HepG2 (cell line): ENCODE data around the gene DTD2. TPM values are rescaled to one million over a fixed set of nuclear protein-coding genes. Genes with fewer than 3 reads are reported as not detected.

Source experiments
- ATAC-seq: fragments of 200-7000 bp; cut with Tn5 transposase; 3 replicates; pipeline ENCODE4 v1.9.1; 2020; ENCODE audit warnings: mild to moderate bottlenecking, moderate library complexity
- BruUV-seq: library from RNA; stranded (reverse); fragments of 400-500 nt; replicated peaks from 2 replicates; lab custom pipeline; 2021; lab: Mats Ljungman, UMichigan
- CTCF ChIA-PET: fragments of 300-600 bp; formaldehyde crosslinking; extraction: SDS; loops from one replicate; lab custom pipeline; 2021; ENCODE audit warnings: low total read pairs, inconsistent platforms, low intra/inter-chr PET ratio; lab: Yijun Ruan, JAX
- POLR2A ChIA-PET: fragments of 350-600 bp; sonication (Branson Sonifier 250); formaldehyde crosslinking; loops from one replicate; lab custom pipeline; 2020; ENCODE audit warnings: antibody characterized with exemption, inconsistent platforms; lab: Yijun Ruan, JAX
- DNase-seq: peaks from one replicate; pipeline ENCODE4 v3.0.0-alpha.2; 2015; ENCODE audit warnings: low spot score
- FAIRE-seq: peaks from 3 replicates; lab custom pipeline; 2011; peaks lifted over from hg19 to GRCh38; lab: Jason Lieb, UNC
- H2AFZ ChIP-seq: one replicate; pipeline ENCODE4 v1.6.1; 2011; ENCODE audit warnings: low read length, inconsistent platforms
- H3K27ac ChIP-seq: fragments of 300-600 bp; 3 replicates; pipeline ENCODE4 v1.8.0; 2011; ENCODE audit warnings: mixed run types, mild to moderate bottlenecking, mixed read lengths, low read length, inconsistent platforms; ENCODE audit not compliant: insufficient read depth; ENCODE audit errors: extremely low read length
- H3K27me3 ChIP-seq, 2 experiments: fragments of 200-600 bp in 1 of 2; 2 replicates in 1 of 2; 3 replicates in 1 of 2; pipeline versions ENCODE4 v1.6.0 to v1.8.0; 2011; ENCODE audit warnings: low read length in 2 of 2, mild to moderate bottlenecking in 2 of 2, moderate library complexity in 2 of 2, inconsistent platforms in 1 of 2; ENCODE audit not compliant: insufficient read depth in 2 of 2, control insufficient read depth in 1 of 2
- H3K36me3 ChIP-seq, 2 experiments: fragments of 200-600 bp in 1 of 2; replicated peaks in 1 of 2; 2 replicates in 1 of 2; 3 replicates in 1 of 2; pipeline versions ENCODE4 v1.5.1 to v1.8.0; 2011; ENCODE audit warnings: low read length in 2 of 2, inconsistent platforms in 1 of 2; ENCODE audit not compliant: insufficient read depth in 2 of 2, control insufficient read depth in 1 of 2
- H3K4me1 ChIP-seq: 2 replicates; pipeline ENCODE4 v1.5.1; 2012; ENCODE audit warnings: low read length, inconsistent platforms; ENCODE audit not compliant: insufficient read depth
- H3K4me2 ChIP-seq: 2 replicates; pipeline ENCODE4 v1.6.0; 2011; ENCODE audit warnings: low read depth, low read length, inconsistent platforms
- H3K4me3 ChIP-seq, 3 experiments: fragments of 200-600 bp in 1 of 3; sonication (generic), shearing (Covaris generic) in 1 of 3; replicated peaks in 1 of 3; 2 replicates each; pipeline ENCODE4 v1.5.1; 2011 to 2016; ENCODE audit warnings: low read length in 3 of 3, inconsistent platforms in 2 of 3, low read depth in 2 of 3, mild to moderate bottlenecking in 2 of 3, control low read depth in 1 of 3, mixed read lengths in 1 of 3; ENCODE audit not compliant: insufficient read depth in 1 of 3
- H3K79me2 ChIP-seq: one replicate; pipeline ENCODE4 v1.6.1; 2011; ENCODE audit warnings: low read length, inconsistent platforms; ENCODE audit not compliant: insufficient read depth
- H3K9ac ChIP-seq: 2 replicates; pipeline ENCODE4 v1.6.0; 2011; ENCODE audit warnings: mild to moderate bottlenecking, low read depth, low read length, inconsistent platforms; ENCODE audit not compliant: insufficient read depth
- H3K9me3 ChIP-seq: 2 replicates; pipeline ENCODE4 v1.5.1; 2012; ENCODE audit warnings: mild to moderate bottlenecking, low read length
- H4K20me1 ChIP-seq: 2 replicates; pipeline ENCODE4 v1.6.0; 2011; ENCODE audit warnings: inconsistent platforms, mild to moderate bottlenecking, low read length, moderate library complexity; ENCODE audit not compliant: insufficient read depth
- CREM ChIP-seq, 2 experiments: sonication (generic) in 1 of 2; formaldehyde crosslinking in 1 of 2; IDR thresholded peaks; 2 replicates each; pipeline versions ENCODE4 v1.4.0 to v1.6.1; 2016 to 2020; ENCODE audit warnings: antibody characterized with exemption in 1 of 2, mild to moderate bottlenecking in 1 of 2, missing genetic modification reagents in 1 of 2
- NFIC ChIP-seq: IDR thresholded peaks from 2 replicates; pipeline ENCODE4 v1.6.1; 2012; ENCODE audit warnings: mild to moderate bottlenecking, low read length, inconsistent platforms
- PAF1 ChIP-seq: IDR thresholded peaks from 2 replicates; pipeline ENCODE4 v1.6.1; 2016; ENCODE audit warnings: missing genetic modification reagents, missing compliant biosample characterization
- RFX5 ChIP-seq: IDR thresholded peaks from 2 replicates; pipeline ENCODE4 v1.6.1; 2011; ENCODE audit warnings: low read depth, low read length, improper control_type of control experiment
- SMAD9 ChIP-seq: sonication (generic); formaldehyde crosslinking; IDR thresholded peaks from 2 replicates; pipeline ENCODE4 v1.5.1; 2020; ENCODE audit warnings: mild to moderate bottlenecking, missing genetic modification reagents
- SMC3 ChIP-seq: IDR thresholded peaks from 2 replicates; pipeline ENCODE4 v1.6.1; 2011; ENCODE audit warnings: low read length, improper control_type of control experiment
- WIZ ChIP-seq: sonication (generic); formaldehyde crosslinking; IDR thresholded peaks from 2 replicates; pipeline ENCODE4 v1.5.1; 2020; ENCODE audit warnings: mild to moderate bottlenecking, missing genetic modification reagents
- ZKSCAN5 ChIP-seq: sonication (generic); formaldehyde crosslinking; IDR thresholded peaks from 2 replicates; pipeline ENCODE4 v1.5.1; 2020; ENCODE audit warnings: mild to moderate bottlenecking, missing genetic modification reagents
- ZNF3 ChIP-seq: IDR thresholded peaks from 2 replicates; pipeline ENCODE4 v1.7.0; 2017; ENCODE audit warnings: inconsistent platforms
- ZNF331 ChIP-seq: sonication (generic); formaldehyde crosslinking; IDR thresholded peaks from 2 replicates; pipeline ENCODE4 v1.4.0; 2020; ENCODE audit warnings: missing genetic modification reagents
- ZNF776 ChIP-seq: sonication (generic); formaldehyde crosslinking; IDR thresholded peaks from 2 replicates; pipeline ENCODE4 v1.4.0; 2020; ENCODE audit warnings: mild to moderate bottlenecking, missing genetic modification reagents
- in situ Hi-C: cut with HindIII; loops from 2 replicates; pipeline ENCODE4 v1.10.0; 2017; ENCODE audit warnings: low pct_unique_long_range_greater_than_20kb; ENCODE audit not compliant: extremely low pct_ligation_motif_present
- intact Hi-C: fragments of 100-400 bp; cut with micrococcal nuclease; formaldehyde crosslinking; loops from one replicate; pipeline ENCODE4 v1.10.0; 2022; ENCODE audit not compliant: unreplicated experiment
- polyA plus RNA-seq, 8 experiments: library from polyadenylated mRNA; depleted of rRNA in 3 of 8; stranded (reverse) in 7 of 8; unstranded in 1 of 8; fragments of >200 nt; fragmentation: Illumina TruSeq in 4 of 8; extraction: Trizol in 4 of 8; gene quantifications; 2 replicates each; pipeline versions ENCODE4 v1.2.1 to v1.2.3, GENCODE V29; 2011 to 2016; ENCODE audit warnings: low read depth in 4 of 8, missing spikeins in 1 of 8, mixed read lengths in 1 of 8; ENCODE audit not compliant: insufficient read depth in 1 of 8
- total RNA-seq, 5 experiments: library from RNA; depleted of rRNA; stranded (reverse); fragments of >200 nt; fragmentation: Illumina TruSeq; extraction: Trizol; gene quantifications; 2 replicates each; pipeline ENCODE4 v1.2.3, GENCODE V29; 2016; ENCODE audit warnings: low read depth in 1 of 5
- TF ChIP-seq, protein P1 (sequence below): sonication (generic); formaldehyde crosslinking; IDR thresholded peaks from 2 replicates; pipeline ENCODE4 v1.5.0; 2020; ENCODE audit warnings: mild to moderate bottlenecking, missing genetic modification reagents
- TF ChIP-seq, protein P2 (sequence below): fragments of 450-650 bp; IDR thresholded peaks from 2 replicates; pipeline ENCODE4 v1.6.1; 2016

The DTD2 gene
- total and polyA plus RNA-seq, 2 of the 13 experiments (the other 11 are each of a cell fraction or from before 2014, with no cell fraction given), result 22.3 to 49.8 TPM

DNA sequence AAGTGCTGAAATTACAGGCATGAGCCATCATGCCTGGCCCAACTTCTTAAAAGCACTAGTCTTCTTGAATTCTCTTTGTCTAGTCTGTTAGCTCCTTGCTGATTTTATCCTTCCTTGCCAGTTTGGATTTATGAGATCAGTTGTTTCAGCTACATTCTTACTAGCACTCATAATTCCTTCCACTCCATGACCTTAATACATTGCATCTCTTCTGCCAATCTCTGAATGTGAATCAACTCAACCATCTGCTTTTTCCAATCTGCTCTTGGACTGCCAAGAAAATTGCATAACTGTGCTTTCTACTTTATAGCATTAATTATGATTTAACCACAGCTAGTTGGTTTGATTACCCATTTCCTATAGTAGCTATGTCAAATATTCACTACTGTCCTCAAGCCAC, 22.0 kb downstream of the DTD2 start:
- BruUV-seq, result no TSS peak
- Histone ChIP-seq H3K4me1 (peaks cover 8% of the 10 kb centered on the region; the same call in 1 of the 2 replicates), H3K9ac (no peak overlapping the region), H3K9me3 (no peaks in the 10 kb centered on the region), H3K27me3 (no peaks in the 10 kb centered on the region), H2AFZ (no peak overlapping the region), H4K20me1 (no peaks in the 10 kb centered on the region), H3K4me2 (no peak overlapping the region), H3K36me3 (no peaks in the 10 kb centered on the region), H3K4me3 (no peak overlapping the region), H3K79me2 (no peaks in the 10 kb centered on the region), H3K27ac (no peak overlapping the region)
- in situ Hi-C loops (no loop called here), intact Hi-C loops (no loop called here)
- no peak for ATAC-seq
- no peak for FAIRE-seq
- DNase-seq, result no peak
- ChIA-PET POLR2A (interaction anchor here (1.1 to 2.1 kb wide), 2 partner anchors 15 to 22 kb away, joined by 4 to 16 read pairs; partner anchors contain the start of genes DTD2 and HEATR5A), CTCF (no interaction called here)
- no peak for TF ChIP-seq NFIC
- TF ChIP-seq WIZ (CRISPR knock-in tag), result no peak
- TF ChIP-seq ZNF3, result no peak
- TF ChIP-seq, protein P1, sequence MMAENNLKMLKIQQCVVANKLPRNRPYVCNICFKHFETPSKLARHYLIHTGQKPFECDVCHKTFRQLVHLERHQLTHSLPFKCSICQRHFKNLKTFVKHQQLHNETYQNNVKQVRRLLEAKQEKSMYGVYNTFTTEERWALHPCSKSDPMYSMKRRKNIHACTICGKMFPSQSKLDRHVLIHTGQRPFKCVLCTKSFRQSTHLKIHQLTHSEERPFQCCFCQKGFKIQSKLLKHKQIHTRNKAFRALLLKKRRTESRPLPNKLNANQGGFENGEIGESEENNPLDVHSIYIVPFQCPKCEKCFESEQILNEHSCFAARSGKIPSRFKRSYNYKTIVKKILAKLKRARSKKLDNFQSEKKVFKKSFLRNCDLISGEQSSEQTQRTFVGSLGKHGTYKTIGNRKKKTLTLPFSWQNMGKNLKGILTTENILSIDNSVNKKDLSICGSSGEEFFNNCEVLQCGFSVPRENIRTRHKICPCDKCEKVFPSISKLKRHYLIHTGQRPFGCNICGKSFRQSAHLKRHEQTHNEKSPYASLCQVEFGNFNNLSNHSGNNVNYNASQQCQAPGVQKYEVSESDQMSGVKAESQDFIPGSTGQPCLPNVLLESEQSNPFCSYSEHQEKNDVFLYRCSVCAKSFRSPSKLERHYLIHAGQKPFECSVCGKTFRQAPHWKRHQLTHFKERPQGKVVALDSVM (CRISPR knock-in tag), result no peak
- no peak for TF ChIP-seq PAF1 (CRISPR knock-in tag)
- no peak for TF ChIP-seq ZKSCAN5
- TF ChIP-seq SMC3, result no peak
- no peak for TF ChIP-seq ZNF776 (CRISPR knock-in tag)
- no peak for TF ChIP-seq SMAD9
- TF ChIP-seq, protein P2, sequence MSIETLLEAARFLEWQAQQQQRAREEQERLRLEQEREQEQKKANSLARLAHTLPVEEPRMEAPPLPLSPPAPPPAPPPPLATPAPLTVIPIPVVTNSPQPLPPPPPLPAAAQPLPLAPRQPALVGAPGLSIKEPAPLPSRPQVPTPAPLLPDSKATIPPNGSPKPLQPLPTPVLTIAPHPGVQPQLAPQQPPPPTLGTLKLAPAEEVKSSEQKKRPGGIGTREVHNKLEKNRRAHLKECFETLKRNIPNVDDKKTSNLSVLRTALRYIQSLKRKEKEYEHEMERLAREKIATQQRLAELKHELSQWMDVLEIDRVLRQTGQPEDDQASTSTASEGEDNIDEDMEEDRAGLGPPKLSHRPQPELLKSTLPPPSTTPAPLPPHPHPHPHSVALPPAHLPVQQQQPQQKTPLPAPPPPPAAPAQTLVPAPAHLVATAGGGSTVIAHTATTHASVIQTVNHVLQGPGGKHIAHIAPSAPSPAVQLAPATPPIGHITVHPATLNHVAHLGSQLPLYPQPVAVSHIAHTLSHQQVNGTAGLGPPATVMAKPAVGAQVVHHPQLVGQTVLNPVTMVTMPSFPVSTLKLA, result no peak
- no peak for TF ChIP-seq ZNF331 (CRISPR knock-in tag)
- no peak for TF ChIP-seq CREM (IDR thresholded peaks at IDR 0.05)
- no peak for TF ChIP-seq CREM (CRISPR knock-in tag; IDR thresholded peaks at IDR 0.05)
- no peak for TF ChIP-seq RFX5
